Measurements from ENCODE around the gene MEG3.

MEG3 gene

GRCh38 chr14:100854435-100854834 is 28.5 kb downstream of the MEG3 start:
- Histone ChIP-seq H3K9me2 (replicated peaks; ENCODE audit: insufficient read depth, low read length) (no peaks in the 10 kb centered on the region), H3K27ac (ENCODE audit: low read depth, low read length) (no peak overlapping the region), H3F3A (ENCODE audit: insufficient read depth) (no peaks in the 10 kb centered on the region), H3K9ac (ENCODE audit: low read length) (no peak overlapping the region), H3K79me2 (ENCODE audit: insufficient read depth, low read length) (no peaks in the 10 kb centered on the region), H3K4me3 (ENCODE audit: insufficient read depth, low read length, poor library complexity, severe bottlenecking) (no peak overlapping the region), H2AFZ (ENCODE audit: low read depth, low read length, severe bottlenecking) (no peak overlapping the region), H4K20me1 (ENCODE audit: low read depth, low read length) (no peaks in the 10 kb centered on the region), H3K36me3 (ENCODE audit: low read length) (no peaks in the 10 kb centered on the region), H3K27me3 (ENCODE audit: low read length) (no peaks in the 10 kb centered on the region), H3K4me2 (ENCODE audit: low read depth, low read length, poor library complexity, severe bottlenecking) (no peak overlapping the region), H3K9me3 (ENCODE audit: insufficient read depth, low read length) (no peaks in the 10 kb centered on the region)
- TF ChIP-seq EZH2phosphoT487 (conservative IDR thresholded peaks at IDR 0.05; ENCODE audit: low read length) = no peak
- TF ChIP-seq CTCF (IDR thresholded peaks at IDR 0.05; ENCODE audit: insufficient read depth, low read length, poor library complexity, severe bottlenecking) = no peak

- Histone ChIP-seq H3K36me3 (ENCODE audit: low read length) (no peaks in the 10 kb centered on the region), H3K4me3 (ENCODE audit: insufficient read depth, low read length, poor library complexity, severe bottlenecking) (no peak overlapping the region), H3K9ac (ENCODE audit: low read length) (no peak overlapping the region), H3K79me2 (ENCODE audit: insufficient read depth, low read length) (no peaks in the 10 kb centered on the region), H3F3A (ENCODE audit: insufficient read depth) (no peaks in the 10 kb centered on the region), H4K20me1 (ENCODE audit: low read depth, low read length) (no peaks in the 10 kb centered on the region), H2AFZ (ENCODE audit: low read depth, low read length, severe bottlenecking) (no peak overlapping the region), H3K9me3 (ENCODE audit: insufficient read depth, low read length) (no peaks in the 10 kb centered on the region), H3K27me3 (ENCODE audit: low read length) (no peaks in the 10 kb centered on the region), H3K27ac (ENCODE audit: low read depth, low read length) (no peak overlapping the region), H3K4me2 (ENCODE audit: low read depth, low read length, poor library complexity, severe bottlenecking) (no peak overlapping the region), H3K9me2 (replicated peaks; ENCODE audit: insufficient read depth, low read length) (no peaks in the 10 kb centered on the region)
- TF ChIP-seq EZH2phosphoT487 (conservative IDR thresholded peaks at IDR 0.05; ENCODE audit: low read length) (no peak), CTCF (IDR thresholded peaks at IDR 0.05; ENCODE audit: insufficient read depth, low read length, poor library complexity, severe bottlenecking) (no peak)
Measured at GRCh38 chr14:100855256-100855930, 29.5 kb downstream of the MEG3 start.

GRCh38 chr14:100856056-100856950 is 30.4 kb downstream of the MEG3 start:
- no peaks in the 10 kb centered on the region for H4K20me1 ChIP-seq (ENCODE audit: low read depth, low read length)

More at GRCh38 chr14:100856056-100856950, 30.4 kb downstream of the MEG3 start:
- Histone ChIP-seq H3K79me2 (ENCODE audit: insufficient read depth, low read length) (no peaks in the 10 kb centered on the region), H3K36me3 (ENCODE audit: low read length) (no peaks in the 10 kb centered on the region), H3K4me2 (ENCODE audit: low read depth, low read length, poor library complexity, severe bottlenecking) (no peak overlapping the region), H3K9me3 (ENCODE audit: insufficient read depth, low read length) (no peaks in the 10 kb centered on the region), H2AFZ (ENCODE audit: low read depth, low read length, severe bottlenecking) (no peak overlapping the region), H3K9me2 (replicated peaks; ENCODE audit: insufficient read depth, low read length) (no peaks in the 10 kb centered on the region), H3K27me3 (ENCODE audit: low read length) (no peaks in the 10 kb centered on the region), H3K9ac (ENCODE audit: low read length) (no peak overlapping the region), H3K4me3 (ENCODE audit: insufficient read depth, low read length, poor library complexity, severe bottlenecking) (no peak overlapping the region), H3F3A (ENCODE audit: insufficient read depth) (no peaks in the 10 kb centered on the region), H3K27ac (ENCODE audit: low read depth, low read length) (no peak overlapping the region)
- no peak for TF ChIP-seq EZH2phosphoT487 (conservative IDR thresholded peaks at IDR 0.05; ENCODE audit: low read length)
- TF ChIP-seq CTCF (IDR thresholded peaks at IDR 0.05; ENCODE audit: insufficient read depth, low read length, poor library complexity, severe bottlenecking) = no peak
